HG02798 (cell line): ENCODE data around the gene DLG2.

Source experiments
- ATAC-seq: cut with Tn5 transposase; IDR thresholded peaks from one replicate; pipeline ENCODE4 v1.9.1; 2021; ENCODE audit warnings: mild to moderate bottlenecking; ENCODE audit not compliant: unreplicated experiment, poor library complexity

DLG2 gene

GRCh38 chr11:83522911-83523310, 2104.2 kb downstream of the DLG2 start:
- no peak for ATAC-seq

- no peak for ATAC-seq
Measured at GRCh38 chr11:83521647-83522596, 2105.2 kb downstream of the DLG2 start.

GRCh38 chr11:83520849-83521248, 2106.3 kb downstream of the DLG2 start:
- no peak for ATAC-seq

DNA sequence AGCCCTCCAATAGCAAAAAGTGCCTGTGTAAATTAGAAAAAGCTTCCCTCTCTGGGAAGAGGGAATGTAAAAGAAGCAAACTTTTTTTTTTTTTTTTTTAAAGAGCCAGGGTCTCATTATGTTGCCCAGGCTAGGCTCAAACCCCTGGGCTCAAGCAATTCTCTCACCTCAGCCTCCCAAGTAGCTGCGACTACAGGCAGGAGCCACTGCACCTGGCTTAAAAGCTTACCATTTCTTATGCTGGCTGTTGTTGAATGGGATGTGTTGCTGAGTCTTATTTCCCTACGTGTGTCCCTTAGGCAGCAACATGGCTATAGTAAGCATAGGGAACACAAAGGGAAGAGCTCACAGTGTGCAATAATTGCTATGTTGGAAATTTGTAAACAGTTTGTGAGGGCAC, 2115.5 kb downstream of the DLG2 start:
- ATAC-seq: no peak

GRCh38 chr11:83510530-83511460, 2116.3 kb downstream of the DLG2 start:
- no peak for ATAC-seq

DNA sequence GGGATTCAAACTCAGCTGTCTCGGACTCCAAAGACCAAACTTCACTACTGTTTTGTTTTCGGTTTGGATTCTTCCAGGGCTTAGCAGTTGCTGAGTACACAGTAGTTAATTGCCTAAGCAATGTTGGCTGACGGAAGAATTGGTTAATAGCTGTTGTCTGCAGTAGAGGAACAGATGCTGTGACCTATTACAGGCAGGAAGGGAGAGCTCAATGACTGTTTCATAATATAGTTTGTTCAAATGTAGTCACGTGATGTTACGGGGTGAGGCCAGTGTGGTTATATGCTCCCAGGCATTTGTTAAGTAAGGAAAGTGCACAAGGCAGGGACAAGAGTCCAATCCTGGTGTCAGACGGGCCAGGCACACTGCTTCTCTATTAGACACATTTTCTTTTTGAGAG, 2118.3 kb downstream of the DLG2 start:
- ATAC-seq: no peak

GRCh38 chr11:83502041-83502440, 2125.1 kb downstream of the DLG2 start:
- no peak for ATAC-seq

GRCh38 chr11:83493917-83494316, 2133.2 kb downstream of the DLG2 start:
- ATAC-seq: no peak

GRCh38 chr11:83493034-83493433, 2134.1 kb downstream of the DLG2 start:
- no peak for ATAC-seq

GRCh38 chr11:83483808-83484207, 2143.3 kb downstream of the DLG2 start:
- no peak for ATAC-seq

- no peak for ATAC-seq
Measured at GRCh38 chr11:83480811-83481210, 2146.3 kb downstream of the DLG2 start.

GRCh38 chr11:83480251-83480650, 2146.9 kb downstream of the DLG2 start:
- ATAC-seq: no peak

- no peak for ATAC-seq
Measured at GRCh38 chr11:83477772-83478171, 2149.4 kb downstream of the DLG2 start.

DNA sequence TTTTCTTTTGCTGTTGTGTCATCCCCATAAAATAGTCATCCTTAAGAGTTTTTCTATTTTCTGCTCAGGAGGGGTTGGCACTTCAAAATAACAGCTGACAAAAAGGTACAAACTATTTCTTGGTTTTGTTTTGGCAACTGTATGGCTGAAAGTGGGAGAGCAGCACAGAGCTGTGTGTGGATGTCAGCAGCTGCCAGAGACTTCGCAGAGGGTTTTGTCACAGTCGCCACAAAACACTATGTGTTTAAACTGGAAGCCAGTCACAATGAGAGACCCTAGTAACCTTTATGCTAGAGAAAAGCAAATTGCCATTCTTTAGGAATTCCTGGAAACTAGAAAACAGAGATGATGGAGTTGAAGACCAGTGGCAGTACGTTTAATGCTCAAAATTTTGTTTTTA, 2151.4 kb downstream of the DLG2 start:
- no peak for ATAC-seq

- ATAC-seq: no peak
Measured at GRCh38 chr11:83473743-83474142, 2153.4 kb downstream of the DLG2 start.

DNA sequence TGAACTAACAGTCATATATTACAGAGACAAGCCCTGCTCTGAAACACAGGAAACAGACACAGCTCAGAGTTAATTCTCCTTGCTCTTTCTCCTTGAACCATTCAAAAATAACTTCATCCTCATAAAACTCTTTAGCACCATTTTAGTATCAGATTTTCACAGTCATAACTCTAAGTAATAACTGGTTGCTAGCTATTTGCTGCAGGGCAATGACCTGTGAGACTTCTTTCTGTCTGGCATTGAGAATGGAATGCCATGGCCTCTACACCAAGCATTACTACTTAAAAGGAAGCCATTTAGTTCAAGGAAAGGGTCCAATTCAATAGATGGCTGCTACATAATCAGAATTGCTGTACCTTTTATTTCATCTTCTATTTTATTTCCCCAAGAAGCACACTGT, 2154.3 kb downstream of the DLG2 start:
- no peak for ATAC-seq

DNA sequence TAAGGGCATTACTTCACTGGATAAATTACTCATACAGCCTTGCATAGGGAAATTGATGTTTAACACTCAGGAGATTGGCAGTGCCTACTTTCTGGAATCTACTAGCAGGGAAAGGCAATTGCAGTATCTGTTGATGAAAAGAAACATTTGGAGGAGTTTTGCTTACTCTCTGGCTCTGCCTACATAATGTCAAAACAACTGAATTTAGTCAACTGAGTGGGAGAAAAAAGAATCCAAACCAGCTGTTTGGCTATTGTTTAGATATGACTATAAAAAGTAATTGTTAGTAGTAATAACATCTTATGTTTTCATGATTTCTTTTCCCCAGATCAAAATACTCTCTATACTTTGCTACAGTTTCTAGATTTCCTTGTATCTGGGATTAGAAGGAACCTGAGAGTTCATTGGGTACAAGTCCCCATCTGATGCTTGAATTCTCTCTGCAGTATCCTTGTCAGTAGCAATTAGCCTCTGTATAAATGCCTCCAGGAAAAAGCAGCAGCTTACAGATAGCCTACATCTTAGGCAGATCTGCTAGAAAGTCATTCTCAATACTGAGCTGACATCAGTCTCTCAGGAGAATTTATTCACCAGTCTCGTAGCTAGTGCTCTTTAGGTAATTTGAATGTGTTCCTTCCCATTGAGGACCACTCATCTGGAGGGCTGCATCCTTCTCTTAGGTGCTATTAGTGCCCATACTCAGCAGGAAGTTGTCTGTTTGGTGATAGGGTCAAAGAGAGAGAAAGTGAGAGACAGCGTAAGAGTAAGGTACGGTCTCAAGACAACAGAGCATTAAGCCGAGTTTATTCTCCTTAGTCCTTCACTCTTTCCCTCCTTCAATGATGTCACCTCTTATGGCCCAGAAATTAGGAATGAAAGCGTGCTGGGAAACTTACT, 2155.1 kb downstream of the DLG2 start:
- no peak for ATAC-seq

GRCh38 chr11:83467837-83468236, 2159.3 kb downstream of the DLG2 start:
- ATAC-seq: no peak

GRCh38 chr11:83464160-83464944, 2162.8 kb downstream of the DLG2 start:
- ATAC-seq: no peak
